Body of pancreas (tissue), 4 donors: ENCODE data around the gene NMRAL1.

Experiments used
- POLR2A ChIP-seq, 3 donors: fragments of 450-650 bp; IDR thresholded peaks; one replicate each; pipeline ENCODE4 v1.6.1; 2016; ENCODE audit warnings: antibody characterized with exemption in 3 of 3, mild to moderate bottlenecking in 2 of 3
- TF ChIP-seq, protein P1 (sequence below), 7 experiments: fragments of 450-650 bp in 4 of 7; fragments of 200-600 bp in 3 of 7; sonication (generic) in 3 of 7; IDR thresholded peaks; one replicate each; pipeline ENCODE4 v1.5.1; 2016 to 2019; ENCODE audit warnings: antibody characterized with exemption in 7 of 7

DNA sequence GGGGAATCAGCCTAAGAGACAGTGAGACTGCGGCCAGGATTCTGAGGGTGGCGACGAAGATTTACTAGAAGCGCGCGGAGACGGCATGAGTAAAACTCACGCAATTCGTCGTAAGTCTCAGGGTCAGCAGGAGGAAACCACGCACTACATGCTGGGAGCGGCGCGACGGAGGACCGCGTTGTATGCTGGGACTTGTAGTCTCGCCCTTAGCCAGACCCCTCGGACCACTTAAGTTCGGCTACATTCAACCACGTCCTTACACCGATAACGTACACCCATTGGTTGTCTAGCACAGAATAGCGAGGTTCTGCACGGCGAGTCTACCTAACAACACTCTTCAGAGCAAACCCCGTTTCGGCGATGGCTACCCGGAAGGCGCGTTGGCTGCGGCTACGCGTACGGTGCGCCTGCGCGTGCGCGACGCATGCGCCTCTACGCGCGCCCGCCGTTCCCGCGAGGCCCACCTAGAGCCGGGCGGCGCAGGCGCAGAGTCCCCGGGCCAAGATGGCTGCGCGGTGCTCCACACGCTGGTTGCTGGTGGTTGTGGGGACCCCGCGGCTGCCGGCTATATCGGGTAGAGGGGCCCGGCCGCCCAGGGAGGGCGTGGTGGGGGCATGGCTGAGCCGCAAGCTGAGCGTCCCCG lies 48.9 kb downstream of the NMRAL1 start, which contains the start of gene DNAJA3:
- TF ChIP-seq, protein P1, sequence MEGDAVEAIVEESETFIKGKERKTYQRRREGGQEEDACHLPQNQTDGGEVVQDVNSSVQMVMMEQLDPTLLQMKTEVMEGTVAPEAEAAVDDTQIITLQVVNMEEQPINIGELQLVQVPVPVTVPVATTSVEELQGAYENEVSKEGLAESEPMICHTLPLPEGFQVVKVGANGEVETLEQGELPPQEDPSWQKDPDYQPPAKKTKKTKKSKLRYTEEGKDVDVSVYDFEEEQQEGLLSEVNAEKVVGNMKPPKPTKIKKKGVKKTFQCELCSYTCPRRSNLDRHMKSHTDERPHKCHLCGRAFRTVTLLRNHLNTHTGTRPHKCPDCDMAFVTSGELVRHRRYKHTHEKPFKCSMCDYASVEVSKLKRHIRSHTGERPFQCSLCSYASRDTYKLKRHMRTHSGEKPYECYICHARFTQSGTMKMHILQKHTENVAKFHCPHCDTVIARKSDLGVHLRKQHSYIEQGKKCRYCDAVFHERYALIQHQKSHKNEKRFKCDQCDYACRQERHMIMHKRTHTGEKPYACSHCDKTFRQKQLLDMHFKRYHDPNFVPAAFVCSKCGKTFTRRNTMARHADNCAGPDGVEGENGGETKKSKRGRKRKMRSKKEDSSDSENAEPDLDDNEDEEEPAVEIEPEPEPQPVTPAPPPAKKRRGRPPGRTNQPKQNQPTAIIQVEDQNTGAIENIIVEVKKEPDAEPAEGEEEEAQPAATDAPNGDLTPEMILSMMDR (IDR thresholded peaks at IDR 0.05): peak in 1 of 7 experiments; percentile 25
- TF ChIP-seq POLR2A (IDR thresholded peaks at IDR 0.05): peak; percentile 35 to 83 (median 82)
